Right forelimb (tissue), 1 donor: Measurements from ENCODE around the gene SH3YL1.

Source experiments
- DNase-seq: peaks from one replicate; pipeline ENCODE4 v3.0.0-alpha.2; 2018

The SH3YL1 gene

DNA sequence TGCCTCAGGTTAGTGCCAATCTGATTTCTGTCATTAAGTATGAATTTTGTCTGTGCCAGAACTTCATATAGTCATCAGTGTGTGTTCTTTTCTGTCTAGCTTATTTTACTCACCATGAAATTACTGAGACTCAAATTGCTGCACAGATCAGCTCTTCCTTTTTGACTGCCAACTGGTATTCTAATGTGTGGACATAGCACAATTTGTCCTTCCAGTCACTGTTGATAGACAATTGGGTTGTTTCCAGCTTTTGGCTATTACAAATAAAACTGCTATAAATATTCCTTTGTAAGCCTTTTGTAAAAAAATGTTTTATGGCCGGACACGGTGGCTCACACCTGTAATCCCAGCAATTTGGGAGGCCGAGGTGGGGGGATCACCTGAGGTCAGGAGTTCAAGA lies 7.7 kb downstream of the SH3YL1 start:
- no peak for DNase-seq

DNA sequence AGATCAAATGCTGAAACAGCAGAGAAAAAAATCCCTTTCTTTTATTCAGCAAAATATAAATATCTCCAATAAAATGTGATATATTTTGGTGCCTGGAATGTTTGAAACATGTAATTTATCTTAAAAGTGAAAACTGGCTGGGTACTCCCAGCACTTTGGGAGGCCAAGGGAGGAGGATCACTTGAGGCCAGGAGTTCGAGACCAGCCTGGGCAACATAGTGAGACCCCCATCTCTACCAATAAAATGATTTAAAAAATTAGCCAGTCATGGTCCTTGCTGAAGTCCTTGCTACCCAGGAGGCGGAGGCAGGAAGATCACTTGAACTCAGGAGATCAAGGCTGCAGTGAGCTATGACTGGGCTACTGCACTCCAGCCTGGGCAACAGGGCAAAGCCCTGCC lies 8.6 kb downstream of the SH3YL1 start:
- DNase-seq, result no peak

GRCh38 chr2:254241-254640 lies 9.6 kb downstream of the SH3YL1 start:
- DNase-seq, result no peak

DNA sequence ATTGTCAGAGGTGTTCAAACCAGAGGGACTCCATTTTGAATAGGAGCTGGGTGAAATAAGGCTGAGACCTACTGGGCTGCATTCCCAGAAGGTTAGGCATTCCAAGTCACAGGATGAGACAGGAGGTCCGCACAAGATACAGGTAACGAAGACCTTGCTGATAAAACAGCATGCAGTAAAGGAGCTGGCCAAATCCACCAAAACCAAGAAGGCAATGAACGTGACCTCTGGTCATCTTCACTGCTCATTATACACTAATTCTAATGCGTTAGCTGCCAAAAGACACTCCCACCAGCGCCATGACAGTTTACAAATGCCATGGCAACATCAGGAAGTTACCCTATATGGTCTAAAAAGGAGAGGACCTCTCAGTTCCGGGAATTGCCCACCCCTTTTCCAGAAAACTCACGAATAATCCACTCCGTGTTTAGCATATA lies 10.6 kb downstream of the SH3YL1 start:
- DNase-seq, result no peak

DNA sequence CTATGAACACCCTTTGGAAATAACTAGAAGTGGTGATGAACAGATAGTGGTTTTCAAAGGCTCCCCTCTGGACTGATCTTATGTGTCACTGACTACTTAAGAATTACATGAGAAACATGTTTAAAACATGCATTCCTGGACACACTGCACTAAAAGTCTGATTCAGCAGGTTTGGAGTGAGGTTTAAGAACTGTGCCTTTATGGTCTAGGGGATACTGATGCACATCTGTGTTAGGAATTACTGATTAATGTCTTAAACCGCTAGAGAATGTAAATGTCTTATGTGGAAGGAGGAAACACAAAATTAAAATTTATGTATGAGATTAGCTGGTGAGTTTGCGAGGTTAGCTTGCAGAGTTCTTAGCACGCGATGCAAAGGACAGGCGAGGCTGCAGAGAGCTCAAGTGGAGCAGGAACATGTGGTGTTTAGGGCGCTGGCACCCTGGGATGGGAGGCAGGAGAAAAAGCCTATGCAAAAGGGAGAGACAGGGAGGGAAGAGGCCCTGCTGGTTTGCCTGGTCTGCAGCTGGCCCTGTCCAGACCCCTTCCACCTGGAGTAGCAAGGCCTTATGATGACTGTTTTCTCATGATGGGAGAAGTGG lies 11.7 kb downstream of the SH3YL1 start:
- no peak for DNase-seq

DNA sequence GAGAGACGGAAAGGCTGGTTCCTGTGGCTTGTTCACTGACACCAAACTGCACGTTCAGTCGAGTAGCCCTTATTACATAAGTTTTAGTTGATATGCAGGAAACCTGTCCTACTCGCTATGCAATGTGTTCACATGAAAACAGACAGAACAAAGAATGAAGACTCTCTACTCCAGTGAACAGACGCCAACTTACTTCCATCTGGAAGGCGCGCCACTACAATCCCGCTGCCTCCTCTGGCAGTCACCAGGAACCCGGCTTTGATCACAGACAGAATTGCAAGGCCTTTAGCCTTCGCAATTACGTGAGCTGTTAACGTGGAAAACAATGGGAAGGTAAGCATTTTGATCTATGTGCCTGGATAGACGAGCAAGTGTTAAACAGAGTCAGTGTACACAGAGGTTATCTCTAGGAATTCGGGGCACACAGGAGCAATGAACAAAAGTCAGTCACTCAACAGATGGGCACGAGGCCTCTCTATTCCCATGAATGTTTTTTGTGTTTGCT lies 14.2 kb downstream of the SH3YL1 start:
- no peak for DNase-seq

DNA sequence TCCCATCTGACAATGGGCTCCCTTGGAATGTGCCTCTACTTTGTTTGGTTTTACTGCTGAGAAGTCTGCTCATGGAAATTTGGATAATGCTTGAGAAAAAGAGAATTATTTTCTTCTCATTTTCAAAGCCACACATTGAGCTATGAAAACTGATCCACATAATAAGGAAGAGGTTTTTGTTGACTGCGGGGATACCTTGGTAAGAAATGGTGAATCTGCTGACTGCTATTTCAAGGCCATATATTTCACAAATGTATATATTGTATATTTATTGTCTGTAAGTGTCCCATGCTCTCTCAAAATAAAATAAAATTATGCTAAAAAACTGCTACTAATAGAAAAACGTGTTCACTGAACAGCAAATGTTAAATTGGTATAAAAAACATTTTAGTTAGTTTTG lies 15.1 kb downstream of the SH3YL1 start:
- DNase-seq, result no peak

DNA sequence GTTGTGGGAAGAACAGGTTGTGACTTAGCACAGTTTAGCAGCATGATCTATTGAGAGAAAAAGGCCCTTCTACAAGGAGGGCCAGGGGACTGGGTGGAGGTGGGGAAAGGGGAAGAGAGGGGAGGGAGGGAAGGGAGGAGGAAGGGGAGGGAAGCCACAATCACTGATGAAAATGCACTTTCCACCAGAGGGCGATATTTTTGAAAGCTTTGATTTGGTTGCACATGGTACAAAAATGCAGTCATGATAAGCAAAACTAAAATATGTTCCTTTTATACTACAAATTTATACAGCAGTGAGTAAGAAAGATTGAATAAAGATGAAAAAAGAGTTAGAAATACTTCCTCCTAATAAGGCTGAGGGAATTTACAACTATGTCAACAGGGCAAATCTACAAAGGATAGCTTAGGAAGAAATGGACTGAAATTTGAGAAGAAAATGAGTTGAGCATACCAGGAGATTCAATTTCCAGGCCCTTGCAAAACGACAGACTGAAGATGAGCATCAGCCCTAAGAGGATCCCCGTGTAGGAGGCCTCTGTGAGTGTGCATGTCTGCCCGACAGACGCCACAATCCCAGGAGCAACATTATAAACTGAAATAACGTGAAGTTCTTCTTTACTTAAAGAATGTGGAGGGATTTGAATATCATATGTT lies 17.2 kb downstream of the SH3YL1 start:
- DNase-seq, result no peak

DNA sequence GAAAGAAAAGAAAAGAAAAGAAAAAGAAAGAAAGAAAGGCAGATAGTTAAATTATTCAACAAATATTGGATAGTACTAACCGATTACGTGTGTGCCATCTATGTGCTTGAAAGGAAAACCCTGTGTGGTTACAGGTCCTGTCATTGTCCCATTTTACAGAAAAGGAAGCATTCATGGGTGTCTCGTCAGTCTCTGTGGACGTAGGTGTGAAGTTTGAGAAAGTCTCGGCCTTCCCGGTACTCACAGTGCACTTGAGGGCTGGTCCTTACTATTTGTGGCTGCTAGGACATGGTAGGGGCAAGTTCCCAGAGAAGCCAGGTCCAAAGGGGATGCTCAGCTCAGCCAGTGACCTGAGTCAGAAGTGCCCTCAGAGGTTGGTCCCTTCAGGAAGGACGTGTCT lies 19.3 kb downstream of the SH3YL1 start:
- DNase-seq, result no peak

GRCh38 chr2:238869-239268 lies 25.0 kb downstream of the SH3YL1 start:
- no peak for DNase-seq

- DNase-seq, result no peak
Measured at GRCh38 chr2:238431-238830, 25.4 kb downstream of the SH3YL1 start.

DNA sequence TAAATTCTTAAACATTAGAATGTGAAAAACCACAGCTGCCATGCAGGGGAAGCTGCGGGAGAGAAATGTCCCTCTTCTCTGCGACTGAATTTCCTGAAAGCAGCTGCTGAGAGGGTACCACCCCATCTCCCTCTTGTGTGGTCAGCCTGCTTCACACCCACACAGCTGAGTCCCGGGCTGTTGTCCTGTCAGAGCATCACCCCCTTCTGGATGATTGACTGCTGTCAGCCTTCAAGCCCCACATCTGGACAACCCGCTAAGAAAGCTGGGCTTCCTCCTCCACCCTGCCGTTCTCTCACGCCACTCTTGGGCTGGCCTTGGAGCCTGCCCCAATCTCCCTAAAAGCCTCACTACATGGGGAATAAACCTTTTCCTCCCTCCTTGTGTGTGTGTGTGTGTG lies 26.0 kb downstream of the SH3YL1 start:
- no peak for DNase-seq

DNA sequence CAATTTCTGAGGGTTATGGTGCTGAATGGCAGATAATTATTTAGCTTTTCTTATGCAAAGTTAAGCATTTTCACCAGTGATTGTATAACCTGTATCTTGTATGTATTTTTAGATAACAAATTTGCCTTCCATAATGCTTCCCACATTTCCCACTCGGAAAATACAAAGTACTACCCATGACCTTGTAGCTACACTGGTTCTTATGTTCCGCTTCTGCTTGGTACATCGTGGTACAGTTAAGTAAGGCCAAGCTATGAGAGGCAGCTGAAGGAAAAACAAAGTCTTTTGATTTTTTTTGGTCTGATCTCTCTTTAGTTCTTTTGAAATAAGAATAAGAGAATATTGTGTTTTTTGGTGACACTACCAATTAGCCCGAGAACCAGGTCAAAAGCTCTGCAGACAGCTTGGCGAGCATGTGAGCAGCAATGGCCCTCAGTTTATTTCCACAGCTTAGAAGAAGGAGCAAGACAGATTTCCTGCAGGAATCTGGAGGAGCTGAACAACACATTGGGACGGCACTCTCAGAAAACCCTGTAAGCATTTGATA lies 26.8 kb downstream of the SH3YL1 start:
- no peak for DNase-seq

DNA sequence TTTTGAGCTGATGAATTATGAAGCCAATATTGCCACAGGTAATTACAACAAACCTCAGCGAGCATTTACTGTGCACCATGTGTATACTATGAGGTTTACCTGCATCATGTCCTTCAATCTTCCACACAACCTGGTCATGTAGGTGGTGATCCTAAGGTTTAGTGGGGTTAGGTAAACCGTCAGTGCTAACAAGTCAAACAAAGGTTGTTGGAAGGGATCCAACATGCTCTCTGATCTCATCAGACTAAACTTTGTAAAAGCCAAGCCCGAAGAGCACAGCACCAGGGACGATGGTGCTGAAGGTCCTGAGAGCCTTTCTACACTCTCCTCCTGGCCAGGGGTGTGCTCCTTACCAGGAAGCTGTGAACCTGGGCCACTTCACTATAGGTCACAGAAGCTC lies 29.4 kb downstream of the SH3YL1 start:
- DNase-seq, result no peak

DNA sequence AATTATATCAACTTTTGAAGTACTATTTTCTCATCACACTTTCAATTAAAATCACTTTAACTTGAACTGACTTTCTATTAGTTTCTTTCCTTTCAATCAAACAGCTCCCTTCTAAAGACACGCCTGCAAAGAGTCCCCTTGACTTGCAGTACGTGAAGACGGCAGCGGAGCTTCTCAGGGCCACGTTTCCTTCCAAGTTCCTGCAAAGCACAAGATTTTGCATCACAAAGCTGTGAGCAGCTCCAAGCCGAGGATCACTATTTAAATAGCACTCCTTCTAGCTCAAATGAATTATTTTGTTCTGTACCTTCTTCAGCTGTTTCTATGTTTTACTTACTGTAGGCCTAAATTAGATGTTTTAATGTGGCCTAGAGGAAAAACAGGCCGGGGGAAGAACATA lies 30.8 kb downstream of the SH3YL1 start:
- DNase-seq, result no peak

DNA sequence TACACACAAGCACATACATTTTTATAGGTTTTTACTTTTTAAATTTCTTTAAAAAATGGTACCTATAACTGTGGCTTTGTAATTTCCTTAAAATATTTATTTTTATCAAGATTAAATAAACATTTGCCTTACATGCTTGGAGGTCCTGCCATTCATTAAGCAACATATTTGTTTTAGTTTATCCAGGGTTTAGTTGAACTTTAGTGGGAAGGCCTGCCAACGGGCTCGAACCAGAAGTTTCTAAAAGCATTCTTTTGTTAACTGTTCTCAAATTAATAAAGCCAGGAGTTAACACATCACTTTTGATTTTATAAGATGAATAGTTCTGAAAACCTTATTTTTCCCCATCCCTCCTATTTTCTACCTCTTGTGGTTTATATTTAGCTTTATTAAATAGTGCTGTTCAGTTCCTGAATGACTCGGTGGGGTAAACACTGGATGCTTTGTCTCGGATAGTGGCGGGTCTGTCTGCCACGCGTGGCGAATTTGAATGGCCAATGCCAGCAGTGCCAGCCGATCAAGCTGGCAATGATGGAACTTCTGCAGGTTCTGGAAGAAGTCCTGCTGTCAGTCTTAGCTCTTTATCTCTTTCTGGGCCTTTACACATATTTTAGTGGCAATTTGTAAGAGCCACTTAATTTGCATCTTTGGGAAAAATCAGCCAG lies 32.2 kb downstream of the SH3YL1 start:
- DNase-seq, result no peak

DNA sequence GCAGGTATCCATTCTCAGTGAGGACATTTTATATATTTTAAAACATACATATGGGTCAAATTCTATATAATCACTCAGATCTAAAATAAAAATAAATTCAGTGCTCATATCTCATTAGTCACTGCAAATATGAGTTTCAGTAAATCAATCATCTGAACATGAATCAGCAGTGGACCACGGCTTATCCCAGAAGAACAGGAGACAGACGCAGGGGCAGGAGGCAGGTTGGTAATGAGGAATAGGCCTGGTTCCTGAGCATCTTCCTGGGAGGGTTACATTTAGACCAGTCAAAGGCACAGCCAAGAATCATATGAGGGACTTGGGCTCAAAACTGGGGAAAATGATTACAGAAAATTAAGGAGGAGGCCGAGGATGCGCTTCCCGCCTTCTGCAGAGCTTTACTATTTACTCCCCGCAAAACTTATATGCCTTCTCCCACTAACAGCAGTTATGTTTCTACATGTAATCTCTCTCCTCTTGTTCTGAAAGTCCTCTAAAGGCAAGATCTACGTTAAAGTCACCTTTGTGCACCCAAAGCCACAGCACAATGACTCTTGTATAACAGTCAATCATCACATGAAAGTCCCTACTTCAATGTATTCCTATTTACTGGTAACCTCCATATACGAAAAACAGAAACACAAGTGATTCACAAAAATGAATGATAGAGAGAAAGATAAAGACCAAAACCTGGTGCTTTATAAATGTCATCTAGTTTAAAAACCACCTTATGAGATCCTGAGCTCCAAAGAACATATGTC lies 35.1 kb downstream of the SH3YL1 start:
- no peak for DNase-seq

GRCh38 chr2:228115-228514 lies 35.7 kb downstream of the SH3YL1 start:
- no peak for DNase-seq

- DNase-seq, result no peak
Measured at GRCh38 chr2:223971-224760, 39.7 kb downstream of the SH3YL1 start.

GRCh38 chr2:223451-223850 lies 40.4 kb downstream of the SH3YL1 start:
- DNase-seq, result no peak

DNA sequence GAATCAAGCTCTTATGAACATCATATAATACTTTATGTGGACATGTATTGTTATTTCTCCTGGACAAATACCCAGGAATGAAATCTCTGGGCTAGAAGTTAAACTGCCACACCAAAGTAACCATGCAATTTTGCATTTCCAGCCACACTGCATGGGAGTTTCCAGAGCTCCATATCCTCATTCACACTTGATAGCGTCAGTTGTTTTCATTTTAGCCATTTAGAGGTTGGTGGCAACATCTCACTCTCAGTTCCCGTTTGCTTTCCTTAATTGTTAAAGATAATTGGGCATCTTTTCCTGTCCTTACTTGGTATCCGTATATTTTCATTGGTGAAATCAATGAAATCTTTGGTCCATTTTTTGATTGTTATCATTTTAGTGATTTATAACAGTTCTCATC lies 47.8 kb downstream of the SH3YL1 start:
- no peak for DNase-seq

DNA sequence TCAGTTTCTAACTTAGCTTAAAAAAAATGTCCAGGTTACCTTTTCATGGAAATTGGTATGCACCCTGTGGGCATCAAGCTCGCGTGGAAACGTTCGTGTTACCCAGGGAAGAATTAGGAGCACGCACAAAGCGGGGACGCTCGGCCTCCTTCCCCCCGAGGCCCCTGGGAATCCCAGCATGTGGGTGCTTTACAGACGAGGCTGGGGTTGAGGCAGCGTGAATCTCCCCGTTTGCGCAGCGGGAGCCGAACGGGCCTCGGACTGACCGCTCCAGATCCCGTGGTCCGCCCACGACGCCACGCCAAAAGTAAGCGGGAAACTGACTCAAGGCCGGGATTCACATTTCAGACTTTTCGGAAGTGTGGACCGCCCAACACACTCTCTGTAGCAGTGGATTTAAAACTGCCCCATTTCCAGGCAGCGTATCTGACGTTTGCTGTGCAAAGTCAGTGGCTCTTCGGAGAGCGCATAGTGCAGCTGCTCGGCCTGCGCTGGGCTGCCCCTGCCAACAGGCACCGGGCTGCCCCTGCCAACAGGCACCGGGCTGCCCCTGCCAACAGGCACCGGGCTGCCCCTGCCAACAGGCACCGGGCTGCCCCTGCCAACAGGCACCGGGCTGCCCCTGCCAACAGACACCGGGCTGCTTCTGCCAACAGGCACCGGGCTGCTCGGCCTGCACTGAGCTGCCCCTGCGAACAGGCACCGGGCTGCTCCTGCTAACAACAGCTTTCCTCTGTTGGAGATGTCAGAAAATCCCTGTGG lies 49.7 kb downstream of the SH3YL1 start:
- DNase-seq, result no peak
